Gastroesophageal sphincter (tissue), 4 donors: Measurements from ENCODE around the gene MEX3A. TPM values are rescaled to one million over a fixed set of nuclear protein-coding genes. Genes with fewer than 3 reads are reported as not detected.

Experiments used
- ATAC-seq: fragments of 150-250 bp; one replicate; pipeline ENCODE4 v1.9.1; 2016; ENCODE audit warnings: mild to moderate bottlenecking, moderate library complexity
- H3K27ac ChIP-seq, 4 donors: fragments of 200-600 bp; sonication (generic) in 3 of 4; 1 replicate in 3 of 4; 2 replicates in 1 of 4; pipeline ENCODE4 v1.5.1; 2016 to 2019
- H3K27me3 ChIP-seq: fragments of 200-600 bp; sonication (generic); one replicate; pipeline ENCODE4 v1.5.1; 2019
- H3K36me3 ChIP-seq, 2 donors: fragments of 200-600 bp; sonication (generic); one replicate each; pipeline ENCODE4 v1.5.1; 2019; ENCODE audit warnings: control low read depth in 1 of 2
- H3K4me1 ChIP-seq, 3 donors: fragments of 200-600 bp; sonication (generic); 1 replicate in 2 of 3; 2 replicates in 1 of 3; pipeline ENCODE4 v1.5.1; 2016 to 2019; ENCODE audit warnings: control low read depth in 2 of 3
- H3K4me3 ChIP-seq, 2 donors: fragments of 200-600 bp; sonication (generic); one replicate each; pipeline ENCODE4 v1.5.1; 2019; ENCODE audit warnings: mild to moderate bottlenecking in 1 of 2, moderate library complexity in 1 of 2
- H3K9me3 ChIP-seq, 3 donors: fragments of 200-600 bp; sonication (generic); one replicate each; pipeline ENCODE4 v1.5.1; 2017 to 2019; ENCODE audit warnings: control low read depth in 2 of 3
- EP300 ChIP-seq: sonication (generic); formaldehyde crosslinking; IDR thresholded peaks from one replicate; pipeline ENCODE4 v1.6.1; 2017; ENCODE audit warnings: antibody characterized with exemption, mild to moderate bottlenecking
- POLR2A ChIP-seq, 2 donors: fragments of 450-650 bp; IDR thresholded peaks; one replicate each; pipeline ENCODE4 v1.6.1; 2017; ENCODE audit warnings: antibody characterized with exemption in 2 of 2, mild to moderate bottlenecking in 2 of 2, moderate library complexity in 1 of 2
- POLR2AphosphoS5 ChIP-seq: sonication (generic); formaldehyde crosslinking; IDR thresholded peaks from one replicate; pipeline ENCODE4 v1.6.1; 2017; ENCODE audit warnings: antibody characterized with exemption
- WGBS, 2 donors: methylation state at CpG; one replicate each; pipeline ENCODE4 v1.1.5; 2018; ENCODE audit warnings: low coverage in 1 of 2; 5-methylcytosine and 5-hydroxymethylcytosine counted together
- total RNA-seq, 4 donors: library from RNA; depleted of rRNA; stranded (reverse); fragments of >200 nt; gene quantifications; one replicate each; pipeline ENCODE4 v1.1.0, GENCODE V29; 2016
- TF ChIP-seq, protein P1 (sequence below), 4 experiments: fragments of 200-600 bp in 2 of 4; fragments of 450-650 bp in 2 of 4; sonication (generic) in 1 of 4; IDR thresholded peaks; one replicate each; pipeline ENCODE4 v1.5.1; 2017 to 2019; ENCODE audit warnings: antibody characterized with exemption in 4 of 4, mild to moderate bottlenecking in 2 of 4, moderate library complexity in 2 of 4

MEX3A gene
- total RNA-seq = under 1 TPM; under 0.01 to 0.78 (median 0.52) TPM

- Histone ChIP-seq H3K36me3 (no peaks in the 10 kb centered on the region), H3K27ac (peak within 1 kb of the TSS in 3 of 4 donors; percentile 43 to 74 (median 69)), H3K9me3 (no peaks in the 10 kb centered on the region), H3K4me3 (peak within 1 kb of the TSS; percentile 90 to 95), H3K27me3 (no peaks in the 10 kb centered on the region), H3K4me1 (peaks cover 0 to 49% (median 15%) of the 10 kb centered on the region in 3 donors)
- no CpG with 5 or more reads among the region's 62 CpGs for WGBS, 2 donors
- TF ChIP-seq POLR2AphosphoS5 = no peak
- TF ChIP-seq, protein P1, sequence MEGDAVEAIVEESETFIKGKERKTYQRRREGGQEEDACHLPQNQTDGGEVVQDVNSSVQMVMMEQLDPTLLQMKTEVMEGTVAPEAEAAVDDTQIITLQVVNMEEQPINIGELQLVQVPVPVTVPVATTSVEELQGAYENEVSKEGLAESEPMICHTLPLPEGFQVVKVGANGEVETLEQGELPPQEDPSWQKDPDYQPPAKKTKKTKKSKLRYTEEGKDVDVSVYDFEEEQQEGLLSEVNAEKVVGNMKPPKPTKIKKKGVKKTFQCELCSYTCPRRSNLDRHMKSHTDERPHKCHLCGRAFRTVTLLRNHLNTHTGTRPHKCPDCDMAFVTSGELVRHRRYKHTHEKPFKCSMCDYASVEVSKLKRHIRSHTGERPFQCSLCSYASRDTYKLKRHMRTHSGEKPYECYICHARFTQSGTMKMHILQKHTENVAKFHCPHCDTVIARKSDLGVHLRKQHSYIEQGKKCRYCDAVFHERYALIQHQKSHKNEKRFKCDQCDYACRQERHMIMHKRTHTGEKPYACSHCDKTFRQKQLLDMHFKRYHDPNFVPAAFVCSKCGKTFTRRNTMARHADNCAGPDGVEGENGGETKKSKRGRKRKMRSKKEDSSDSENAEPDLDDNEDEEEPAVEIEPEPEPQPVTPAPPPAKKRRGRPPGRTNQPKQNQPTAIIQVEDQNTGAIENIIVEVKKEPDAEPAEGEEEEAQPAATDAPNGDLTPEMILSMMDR (IDR thresholded peaks at IDR 0.05) = peak in 1 of 4 experiments; percentile 19
- peak; percentile 86 for ATAC-seq
These were observed at the start of gene MEX3A for GRCh38 chr1:156082309-156083091. Gene MEX3A (minus strand): TSS chr1:156082465. CDS start chr1:156081998, 467 bp downstream.

DNA sequence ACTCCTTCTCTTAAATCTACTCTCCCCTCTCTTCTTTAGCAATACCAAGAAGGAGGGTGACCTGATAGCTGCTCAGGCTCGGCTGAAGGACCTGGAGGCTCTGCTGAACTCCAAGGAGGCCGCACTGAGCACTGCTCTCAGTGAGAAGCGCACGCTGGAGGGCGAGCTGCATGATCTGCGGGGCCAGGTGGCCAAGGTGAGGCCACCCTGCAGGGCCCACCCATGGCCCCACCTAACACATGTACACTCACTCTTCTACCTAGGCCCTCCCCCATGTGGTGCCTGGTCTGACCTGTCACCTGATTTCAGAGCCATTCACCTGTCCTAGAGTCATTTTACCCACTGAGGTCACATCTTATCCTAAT is 48.3 kb upstream of the MEX3A start:
- ATAC-seq = no peak
- WGBS, 2 donors = no CpG with 5 or more reads among the region's 6 CpGs
- no peaks in the 10 kb centered on the region for H3K27me3 ChIP-seq
- no peaks in the 10 kb centered on the region for H3K9me3 ChIP-seq
- peaks cover 0 to 52% of the 10 kb centered on the region in 2 donors for H3K36me3 ChIP-seq
- no peak for TF ChIP-seq POLR2AphosphoS5
- TF ChIP-seq, protein P1 (IDR thresholded peaks at IDR 0.05) = peak in 1 of 4 experiments; percentile 18
- H3K4me1 ChIP-seq = peaks cover 24 to 83% (median 51%) of the 10 kb centered on the region in 3 donors
- H3K4me3 ChIP-seq = peak overlapping the region in 1 of 2 donors; percentile 2
- peak overlapping the region; percentile 94 to 100 (median 98) for H3K27ac ChIP-seq

DNA sequence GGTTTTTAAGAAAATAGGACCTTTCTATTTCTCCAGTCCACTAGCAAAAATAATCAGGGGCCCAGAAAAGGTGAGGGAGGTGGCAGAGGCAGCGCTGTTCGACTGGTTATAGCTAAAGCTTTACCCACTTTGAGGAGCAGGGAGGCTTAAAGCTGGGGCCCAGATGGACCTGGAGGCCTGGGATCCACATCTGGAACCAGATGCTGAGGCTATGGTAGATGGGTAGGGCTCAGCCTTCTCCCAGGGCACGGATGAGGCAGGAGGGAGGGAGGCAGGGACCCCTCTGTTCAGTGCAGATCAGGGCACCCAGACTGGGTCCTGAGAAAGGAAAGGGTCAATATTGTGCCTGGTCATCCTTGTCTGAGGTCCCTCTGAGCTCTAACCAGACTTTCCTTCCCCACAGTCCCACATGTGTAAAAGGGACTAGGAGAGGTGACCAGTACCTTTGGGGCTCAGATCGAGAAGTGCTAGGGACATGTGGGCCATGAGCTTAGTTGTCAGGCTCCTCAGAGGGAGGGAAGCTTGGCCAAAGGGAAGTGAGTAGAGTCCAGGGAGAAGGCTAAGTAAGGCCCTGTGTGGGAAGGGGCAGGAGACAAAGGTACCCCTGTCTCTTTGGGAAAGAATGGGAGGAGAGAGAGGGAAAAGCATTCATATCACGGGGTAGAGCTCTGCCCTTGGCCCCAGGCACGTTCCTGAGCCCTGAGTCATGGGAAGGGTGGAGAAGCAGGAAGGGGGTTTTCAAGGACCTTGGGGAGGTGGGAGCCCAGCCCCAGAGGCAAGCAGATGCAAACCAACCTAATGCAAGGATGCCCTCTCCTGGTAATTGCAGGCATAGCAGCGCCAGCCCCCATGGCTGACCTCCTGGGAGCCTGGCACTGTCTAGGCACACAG is 47.7 kb upstream of the MEX3A start:
- Histone ChIP-seq H3K27me3 (no peaks in the 10 kb centered on the region), H3K36me3 (peaks cover 0 to 46% of the 10 kb centered on the region in 2 donors), H3K4me3 (peak overlapping the region; percentile 3 to 32), H3K4me1 (peaks cover 25 to 89% (median 57%) of the 10 kb centered on the region in 3 donors), H3K9me3 (no peaks in the 10 kb centered on the region), H3K27ac (peak overlapping the region; percentile 94 to 100 (median 98))
- ATAC-seq = peak; percentile 73
- WGBS, 2 donors = 0 to 3% methylated on average over 2 to 5 of the region's 7 CpGs
- TF ChIP-seq POLR2A (IDR thresholded peaks at IDR 0.05) = no peak
- no peak for TF ChIP-seq EP300
- peak; percentile 76 for TF ChIP-seq POLR2AphosphoS5
- TF ChIP-seq, protein P1 (IDR thresholded peaks at IDR 0.05) = peak in 3 of 4 experiments; percentile 98 to 99 (median 98)

DNA sequence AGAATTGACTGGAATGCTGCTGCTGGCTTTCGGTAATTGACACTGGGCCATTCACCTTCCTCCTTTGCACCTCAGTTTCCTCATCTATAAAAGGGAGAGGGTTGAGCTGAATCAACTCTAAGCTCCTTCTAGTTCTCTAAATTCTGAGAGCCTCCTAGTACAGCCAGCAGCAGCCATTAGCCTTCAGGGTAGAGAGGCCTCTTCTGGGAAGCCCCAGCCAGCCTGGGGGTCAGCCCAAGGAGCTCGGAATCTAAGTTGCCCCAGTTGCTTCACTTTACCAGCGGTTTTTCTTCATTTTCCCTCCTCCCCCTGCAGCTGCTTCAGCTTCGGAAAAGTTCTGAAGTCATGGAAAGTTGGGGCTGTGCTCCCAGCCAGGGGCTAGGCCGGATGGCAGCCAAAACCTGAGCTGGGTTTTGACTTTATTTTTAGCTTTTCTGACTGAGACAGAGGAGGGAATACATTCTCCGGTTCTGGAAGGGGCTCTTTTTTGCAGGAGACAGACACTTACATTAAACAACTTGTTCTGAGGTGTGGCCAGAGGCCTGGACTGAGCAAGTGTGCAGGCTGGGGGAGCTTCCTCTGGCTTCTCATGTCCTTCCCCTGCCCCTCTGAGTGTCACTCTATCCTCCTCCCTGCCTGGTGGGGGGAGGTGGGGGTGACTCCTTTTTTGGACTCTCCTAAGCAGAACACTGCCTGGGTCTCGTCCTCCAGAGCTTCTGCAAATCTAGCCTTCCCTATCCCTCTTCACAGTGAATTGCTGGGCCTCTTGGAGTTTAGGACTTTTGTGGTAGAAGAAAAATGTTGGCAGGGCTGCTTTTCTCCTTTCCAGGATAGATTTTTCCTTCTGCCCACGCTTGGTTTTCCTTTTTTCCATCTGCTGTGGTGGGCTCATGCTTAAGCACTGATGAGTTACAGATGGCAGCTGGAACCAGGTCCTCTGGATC is 46.7 kb upstream of the MEX3A start:
- 0 to 9% methylated on average over 5 of the region's 8 CpGs for WGBS, 2 donors
- no peaks in the 10 kb centered on the region for H3K27me3 ChIP-seq
- H3K4me3 ChIP-seq = peak overlapping the region; percentile 3 to 32
- H3K4me1 ChIP-seq = peaks cover 35 to 99% (median 67%) of the 10 kb centered on the region in 3 donors
- no peaks in the 10 kb centered on the region for H3K9me3 ChIP-seq
- peaks cover 0 to 36% of the 10 kb centered on the region in 2 donors for H3K36me3 ChIP-seq
- ATAC-seq = peak; percentile 60
- peak overlapping the region; percentile 94 to 100 (median 98) for H3K27ac ChIP-seq
- TF ChIP-seq, protein P1 (IDR thresholded peaks at IDR 0.05) = no peak
- TF ChIP-seq EP300 = no peak
- peak; percentile 68 for TF ChIP-seq POLR2AphosphoS5
- TF ChIP-seq POLR2A (IDR thresholded peaks at IDR 0.05) = no peak
